GM21526 (cell line): ENCODE measurements around the gene GSDMA.

ENCODE experiments used
- ATAC-seq: cut with Tn5 transposase; IDR thresholded peaks from one replicate; pipeline ENCODE4 v1.9.1; 2021; ENCODE audit warnings: moderate library complexity; ENCODE audit not compliant: unreplicated experiment, low FRiP score

GSDMA gene

DNA sequence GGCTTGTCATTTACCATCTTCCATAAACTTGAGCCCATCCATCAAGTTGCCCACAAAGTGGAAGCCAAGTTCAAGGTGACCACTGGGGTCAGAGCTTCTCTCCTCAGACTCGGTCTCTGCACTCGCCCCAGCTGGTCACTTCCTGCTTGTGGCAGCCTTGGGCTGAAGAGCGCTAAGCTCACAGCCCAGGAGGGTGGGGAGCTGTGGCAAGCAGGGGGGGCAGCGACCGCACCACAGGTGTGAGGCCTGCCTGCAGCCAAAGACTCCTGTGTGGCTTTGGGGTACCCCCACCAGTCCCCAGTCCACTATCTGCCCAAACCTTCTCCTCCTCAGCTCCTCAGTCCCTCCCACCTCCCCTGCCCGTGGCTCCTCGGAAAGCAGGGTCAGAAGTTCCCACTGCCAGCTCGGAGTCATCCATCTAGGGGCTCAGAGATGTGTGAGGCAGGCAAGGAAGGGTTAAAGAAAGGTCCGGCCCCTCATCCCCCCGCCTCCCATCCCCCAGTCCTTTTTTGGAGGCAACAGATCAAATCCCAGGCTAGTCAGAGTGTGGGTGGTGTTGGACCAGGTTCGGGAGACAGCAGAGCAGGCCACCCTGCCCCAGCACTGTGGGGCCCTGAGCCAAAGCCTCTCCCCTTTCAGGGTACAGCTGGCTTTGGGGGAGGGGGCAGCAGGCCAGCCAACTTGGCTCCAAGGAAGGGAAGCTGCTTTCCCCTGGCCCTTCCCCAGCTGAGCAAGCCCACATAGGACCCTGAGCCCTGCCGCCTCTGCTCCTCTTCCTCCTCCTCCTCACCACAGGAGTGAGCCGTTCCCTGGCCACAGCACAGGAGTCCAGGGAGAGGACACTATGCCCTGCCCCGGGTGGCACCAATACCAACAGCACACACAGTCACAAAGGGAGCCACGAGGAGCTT lies 55.7 kb downstream of the GSDMA start:
- no peak for ATAC-seq

DNA sequence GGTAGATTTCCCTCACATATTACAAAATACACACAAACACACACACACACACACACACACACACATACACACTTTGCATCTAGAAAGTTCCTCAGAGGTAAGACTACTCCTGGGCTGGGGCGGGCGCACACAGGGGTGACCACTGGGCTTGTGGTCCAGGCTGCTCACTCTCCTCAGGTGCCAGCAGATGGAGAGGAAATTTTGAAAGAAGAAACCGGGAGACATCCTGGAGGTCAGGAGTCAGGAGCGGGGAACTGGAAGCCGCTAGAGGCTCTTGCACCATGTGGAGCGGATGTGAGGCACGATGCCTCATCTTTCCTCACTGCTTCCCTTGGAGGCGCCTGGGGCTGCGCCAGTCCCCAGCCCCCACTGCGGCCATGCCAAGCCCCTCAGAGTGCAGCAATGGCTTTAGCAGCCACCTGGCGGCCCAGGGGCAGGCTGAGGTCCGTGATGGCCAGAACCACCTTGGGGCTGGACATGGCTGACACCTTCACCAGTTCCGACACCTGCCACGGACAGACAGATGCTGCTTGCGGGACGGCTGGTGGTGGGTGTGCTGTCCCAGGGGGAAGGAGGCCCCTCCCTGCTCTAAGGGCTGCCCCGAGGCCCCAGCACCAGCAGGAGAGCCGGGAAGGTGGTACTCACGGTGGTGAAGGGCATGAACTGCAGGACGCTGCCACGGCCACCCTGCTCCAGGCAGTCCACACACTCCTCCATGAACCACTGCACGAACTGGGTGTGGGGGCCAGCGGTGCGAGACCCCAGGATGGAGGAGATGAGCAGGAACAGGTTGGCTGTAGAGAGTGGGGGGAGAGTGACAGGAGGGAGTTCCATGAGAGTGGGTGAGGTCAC lies 56.6 kb downstream of the GSDMA start:
- no peak for ATAC-seq

DNA sequence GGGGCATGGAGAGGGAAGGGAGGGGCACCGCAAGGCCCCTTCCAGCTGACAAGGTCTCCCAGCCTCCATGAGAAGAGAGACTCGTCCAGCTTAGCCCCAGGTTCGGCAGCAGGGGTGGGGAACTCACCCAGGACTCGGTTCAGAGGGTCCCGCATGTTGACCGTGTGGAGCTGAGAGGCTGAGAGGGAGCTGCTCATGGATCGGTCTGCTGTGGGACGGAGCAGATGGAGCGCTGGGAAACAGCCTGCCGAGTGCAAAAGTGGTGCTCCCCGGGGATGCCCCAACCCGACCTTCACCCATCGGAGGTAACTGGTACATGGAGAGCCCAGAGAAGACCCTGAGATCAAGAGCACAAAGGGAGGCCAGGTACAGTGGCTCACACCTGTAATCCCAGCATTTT lies 57.3 kb downstream of the GSDMA start:
- ATAC-seq, result no peak

DNA sequence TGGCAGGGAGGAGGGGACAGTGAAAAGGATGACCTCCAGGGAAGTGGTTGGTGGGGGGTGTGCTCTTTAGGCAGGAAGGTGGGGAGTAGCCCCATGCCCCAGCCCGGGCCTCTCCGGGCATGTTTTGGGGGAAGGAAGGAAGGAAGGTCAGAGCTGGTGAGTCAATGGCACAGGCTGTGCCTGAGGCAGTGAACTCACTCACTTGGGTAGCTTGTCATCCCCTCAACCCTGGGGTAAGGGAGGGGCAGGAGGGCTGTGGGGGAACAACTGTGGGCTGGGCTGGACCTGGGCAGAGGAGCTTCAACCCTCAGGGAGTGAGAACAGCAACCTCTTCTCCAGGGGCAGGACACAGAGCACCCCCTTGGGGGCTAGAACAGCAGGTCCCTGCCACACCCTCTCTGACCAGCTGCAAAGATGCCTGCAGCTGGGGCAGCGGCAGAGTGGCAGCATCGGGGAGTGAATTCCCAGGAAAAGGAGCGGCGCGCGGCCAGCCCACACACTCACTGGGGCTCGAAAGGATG lies 58.7 kb downstream of the GSDMA start:
- no peak for ATAC-seq

DNA sequence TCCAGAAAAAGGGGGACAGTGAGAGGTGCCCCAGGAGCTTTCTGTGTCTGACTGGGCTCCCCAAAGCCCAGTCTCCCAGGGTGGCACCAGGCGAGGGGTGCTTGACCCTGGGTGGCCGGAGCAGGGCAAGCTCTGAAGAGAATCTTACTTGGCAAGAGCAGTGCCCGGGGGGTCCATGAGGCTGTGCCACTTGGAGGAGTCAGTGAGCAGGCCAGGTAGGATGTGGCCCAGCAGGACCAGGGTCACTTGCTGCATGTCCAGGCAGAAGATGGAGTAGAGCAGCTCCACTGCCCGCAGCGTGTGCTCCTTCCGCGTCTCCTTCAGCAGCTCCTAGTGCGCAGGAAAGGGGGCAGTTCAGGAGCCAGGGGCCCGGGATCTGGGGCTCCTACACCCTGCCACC lies 59.7 kb downstream of the GSDMA start:
- no peak for ATAC-seq

DNA sequence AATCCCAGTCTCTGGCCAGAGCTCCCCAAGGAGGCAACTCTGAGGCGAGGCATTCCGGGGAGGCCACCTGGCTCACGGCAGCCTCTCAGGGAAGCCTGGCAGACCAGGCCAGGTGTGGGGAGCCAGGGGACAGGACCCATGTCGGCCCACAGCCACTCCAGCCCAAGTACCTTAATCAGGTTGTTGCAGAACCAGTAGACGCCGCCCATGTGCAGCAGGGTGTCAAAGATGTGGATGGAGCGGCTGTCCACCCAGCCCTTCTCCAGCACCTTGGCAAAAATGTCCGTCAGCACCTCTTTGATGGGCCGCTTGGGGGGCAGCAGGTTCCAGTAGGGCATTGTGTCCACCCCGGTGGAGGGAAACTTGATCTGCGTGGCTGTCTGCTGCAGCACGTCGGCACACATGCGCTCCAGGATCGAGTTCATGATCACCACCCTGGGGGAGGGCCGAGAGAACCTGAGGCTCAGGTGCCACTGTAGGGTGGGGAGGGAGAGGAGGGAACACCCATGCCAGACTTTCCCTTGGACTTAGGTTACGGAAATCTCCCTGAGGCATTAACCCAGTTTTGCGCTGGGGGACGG lies 60.2 kb downstream of the GSDMA start:
- ATAC-seq, result no peak

DNA sequence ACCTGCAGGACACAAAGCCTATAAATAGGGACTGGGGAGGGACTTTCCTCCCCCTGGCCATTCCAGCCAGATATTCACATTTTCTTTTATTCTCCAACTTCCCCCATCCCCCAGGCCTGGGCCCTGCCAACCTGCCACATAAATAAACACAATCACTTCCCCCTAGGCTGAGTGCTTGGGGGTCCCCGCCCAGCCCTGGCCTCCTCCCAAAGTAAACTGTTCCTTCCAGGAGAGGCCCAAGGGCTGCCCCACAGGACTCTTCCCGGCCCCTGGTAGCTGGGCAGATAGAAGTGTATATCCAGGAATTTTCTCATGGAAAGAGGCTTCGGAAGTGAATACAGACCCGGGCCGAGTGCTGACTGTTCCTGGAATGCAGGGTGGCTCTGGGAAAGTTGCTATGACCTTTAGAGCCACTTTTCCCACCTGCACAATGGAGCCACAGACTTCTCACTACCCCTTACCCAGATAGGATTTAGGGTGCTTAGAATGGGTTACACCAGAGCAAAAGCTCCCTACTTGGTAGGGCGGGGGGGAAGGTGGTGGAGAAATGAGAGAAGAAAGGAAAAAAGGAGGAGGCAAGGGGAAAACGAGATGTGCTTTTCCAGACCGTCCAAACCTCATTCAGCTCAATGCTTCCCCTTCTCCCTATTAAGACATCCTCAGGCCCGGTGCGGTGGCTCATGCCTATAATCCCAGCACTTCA lies 60.9 kb downstream of the GSDMA start:
- ATAC-seq, result no peak

DNA sequence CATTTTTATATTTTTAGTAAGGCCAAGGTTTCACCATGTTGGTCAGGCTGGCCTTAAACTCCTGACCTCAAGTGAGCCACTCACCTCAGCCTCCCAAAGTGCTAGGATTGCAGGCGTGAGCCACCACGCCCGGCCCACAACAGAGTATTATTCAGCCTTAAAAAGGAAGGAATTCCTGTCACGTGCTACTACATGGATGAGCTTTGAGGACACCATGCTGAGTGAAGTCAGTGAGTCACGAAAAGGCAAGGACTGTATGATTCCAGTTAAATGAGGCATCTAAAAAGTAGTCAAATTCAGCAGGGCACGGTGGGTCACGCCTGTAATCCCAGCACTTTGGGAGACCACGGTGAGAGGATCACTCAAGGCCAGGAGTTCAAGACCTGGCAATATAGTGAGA lies 62.1 kb downstream of the GSDMA start:
- no peak for ATAC-seq

DNA sequence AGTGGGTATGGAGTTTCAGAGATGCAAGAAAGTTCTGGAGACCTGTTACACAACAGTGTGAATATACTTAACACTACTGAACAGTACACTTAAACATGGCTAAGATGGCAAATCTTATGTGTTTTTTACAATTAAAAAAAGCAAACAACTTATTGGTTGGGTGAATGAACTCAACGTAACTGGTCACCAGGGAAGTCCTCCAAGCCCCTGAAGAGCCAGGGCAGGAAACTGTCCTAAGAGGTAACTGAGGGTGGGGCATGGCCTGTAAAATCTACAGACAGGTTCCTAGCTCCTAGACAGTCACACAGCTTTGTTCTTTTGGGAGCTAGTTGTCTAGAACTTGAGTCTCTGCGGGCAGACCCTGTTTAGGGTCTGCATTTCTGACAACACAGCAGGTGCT lies 62.8 kb downstream of the GSDMA start:
- no peak for ATAC-seq

DNA sequence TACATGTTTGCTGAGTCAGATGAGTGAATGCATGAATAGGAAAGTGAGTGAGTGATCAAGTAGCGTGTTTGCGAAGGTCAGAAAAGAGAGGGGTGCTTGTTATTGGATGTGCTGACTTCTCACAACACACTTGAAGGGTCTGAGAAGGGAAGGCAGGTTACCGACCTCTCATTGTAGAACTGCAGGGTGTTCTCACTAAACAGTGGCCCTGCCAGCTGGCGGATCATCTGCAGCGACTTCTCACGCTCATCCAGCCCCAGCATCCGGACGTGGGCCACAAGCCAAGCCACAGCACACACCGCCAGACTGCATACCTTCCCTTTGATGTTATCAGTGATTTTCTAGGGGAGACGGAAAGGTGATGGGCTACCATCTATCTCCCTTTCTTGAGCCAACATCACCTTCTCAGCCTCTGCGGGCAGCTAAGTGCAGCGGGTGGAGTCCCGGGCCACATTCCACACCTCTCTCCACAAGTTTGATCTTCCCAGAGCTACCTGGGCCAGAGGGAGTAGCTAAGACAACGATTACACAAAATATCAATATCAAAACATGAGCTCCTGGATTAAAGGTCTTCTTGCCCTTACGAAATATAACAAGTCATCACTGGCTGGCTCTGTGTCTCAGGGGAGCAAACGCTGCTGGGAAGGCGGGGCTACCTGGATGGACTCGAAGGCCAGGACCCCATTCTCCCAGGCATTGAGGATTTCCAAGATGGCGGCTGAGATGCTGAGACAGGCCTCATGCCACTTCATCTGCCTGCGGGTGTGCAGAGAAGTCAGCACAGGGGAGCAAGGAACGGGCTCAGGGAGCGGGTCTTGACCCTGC lies 63.4 kb downstream of the GSDMA start:
- ATAC-seq, result no peak

DNA sequence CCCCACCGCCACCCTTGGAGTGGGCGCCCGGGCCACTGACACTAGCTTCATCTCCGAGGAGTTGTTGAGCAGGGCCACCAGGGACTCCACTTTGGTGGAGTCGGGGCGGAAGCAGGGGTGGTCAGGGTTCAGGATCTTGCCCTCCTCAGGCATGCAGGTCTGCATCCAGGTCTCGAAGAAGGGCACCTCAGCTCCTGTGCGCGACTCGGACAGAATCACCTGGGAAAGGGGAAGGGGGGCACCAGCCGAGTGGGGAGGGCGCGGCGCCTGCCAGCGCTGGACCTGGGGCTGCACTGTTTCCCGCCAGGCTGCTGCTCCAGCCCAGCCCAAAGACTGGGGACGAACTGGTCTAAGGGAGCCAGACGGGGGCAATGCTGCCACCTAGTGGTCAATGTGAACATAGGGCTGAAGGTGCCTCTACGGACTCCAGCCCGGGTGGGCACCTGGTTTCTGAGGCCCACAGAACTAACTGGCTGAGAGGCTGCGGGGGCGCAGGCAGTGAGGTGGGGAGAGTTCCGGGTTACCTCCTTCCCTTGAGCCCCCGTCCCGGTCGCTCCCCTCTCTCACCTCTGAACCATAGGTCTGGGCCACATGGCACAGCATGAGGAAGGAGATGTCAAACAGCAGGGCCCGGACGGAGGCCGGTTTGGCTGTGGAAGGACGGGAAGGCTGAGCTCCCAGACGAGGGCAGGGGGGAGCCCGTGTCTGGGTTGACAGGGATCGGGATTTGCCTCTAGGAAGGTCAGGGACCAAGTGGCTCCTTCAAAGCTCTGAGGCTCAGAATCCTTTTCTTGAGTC lies 64.2 kb downstream of the GSDMA start:
- no peak for ATAC-seq
